MM.1S (cell line): ENCODE data around the gene ZNF469.

Source experiments
- DNase-seq: peaks from one replicate; pipeline ENCODE4 v3.0.0-alpha.2; 2015
- H2AFZ ChIP-seq: fragments of 300-600 bp; sonication (generic); 2 replicates; pipeline ENCODE4 v1.6.0; 2016; ENCODE audit warnings: antibody characterized with exemption, low read length
- H3F3A ChIP-seq: fragments of 300-600 bp; sonication (generic); 2 replicates; pipeline ENCODE4 v1.6.1; 2016; ENCODE audit warnings: mild to moderate bottlenecking, antibody characterized with exemption, low read length, moderate library complexity, mixed read lengths; ENCODE audit not compliant: insufficient read depth
- H3K27ac ChIP-seq: fragments of 300-600 bp; sonication (generic); 2 replicates; pipeline ENCODE4 v1.5.1; 2016; ENCODE audit warnings: mild to moderate bottlenecking, low read length
- H3K27me3 ChIP-seq: fragments of 300-600 bp; sonication (generic); replicated peaks from 2 replicates; pipeline ENCODE4 v1.6.0; 2016; ENCODE audit warnings: low read length; ENCODE audit not compliant: insufficient read depth
- H3K36me3 ChIP-seq: fragments of 300-600 bp; sonication (generic); replicated peaks from 2 replicates; pipeline ENCODE4 v1.6.1; 2016; ENCODE audit warnings: mild to moderate bottlenecking, low read length, mixed read lengths; ENCODE audit not compliant: insufficient read depth
- H3K4me1 ChIP-seq: fragments of 300-600 bp; sonication (generic); 2 replicates; pipeline ENCODE4 v1.6.1; 2016; ENCODE audit warnings: low read length, mixed read lengths
- H3K4me2 ChIP-seq: fragments of 300-600 bp; sonication (generic); 2 replicates; pipeline ENCODE4 v1.6.0; 2016; ENCODE audit warnings: low read depth, low read length
- H3K4me3 ChIP-seq: fragments of 300-600 bp; sonication (generic); 2 replicates; pipeline ENCODE4 v1.5.1; 2016; ENCODE audit warnings: low read length, mixed read lengths
- H3K79me2 ChIP-seq: fragments of 300-600 bp; sonication (generic); 2 replicates; pipeline ENCODE4 v1.6.1; 2016; ENCODE audit warnings: mixed run types, low read length, mixed read lengths
- H3K9ac ChIP-seq: fragments of 300-600 bp; sonication (generic); 2 replicates; pipeline ENCODE4 v1.6.1; 2016; ENCODE audit warnings: low read length, mixed read lengths
- H3K9me2 ChIP-seq: fragments of 300-600 bp; sonication (generic); replicated peaks from 2 replicates; pipeline ENCODE4 v1.6.1; 2016; ENCODE audit warnings: mild to moderate bottlenecking, low read length, mixed read lengths; ENCODE audit not compliant: insufficient read depth
- H3K9me3 ChIP-seq: fragments of 300-600 bp; sonication (generic); replicated peaks from 2 replicates; pipeline ENCODE4 v1.6.1; 2016; ENCODE audit warnings: mild to moderate bottlenecking, low read length, mixed read lengths; ENCODE audit not compliant: insufficient read depth
- H4K20me1 ChIP-seq: fragments of 300-600 bp; sonication (generic); 2 replicates; pipeline ENCODE4 v1.6.1; 2016; ENCODE audit warnings: mild to moderate bottlenecking, low read length, moderate library complexity, mixed read lengths; ENCODE audit not compliant: insufficient read depth
- EZH2 ChIP-seq: fragments of 300-600 bp; sonication (generic); optimal IDR thresholded peaks from 2 replicates; pipeline ENCODE3; 2017; ENCODE audit warnings: low read depth, mild to moderate bottlenecking, antibody characterized with exemption, low read length, mixed read lengths
- EZH2phosphoT487 ChIP-seq: fragments of 300-600 bp; sonication (generic); IDR thresholded peaks from 2 replicates; pipeline ENCODE4 v1.6.1; 2018; ENCODE audit warnings: antibody characterized with exemption, low read length
- TF ChIP-seq, protein P1 (sequence below): fragments of 300-600 bp; sonication (generic); IDR thresholded peaks from 2 replicates; pipeline ENCODE4 v1.5.1; 2016; ENCODE audit warnings: antibody characterized with exemption, low read length, mixed read lengths

ZNF469 gene

DNA sequence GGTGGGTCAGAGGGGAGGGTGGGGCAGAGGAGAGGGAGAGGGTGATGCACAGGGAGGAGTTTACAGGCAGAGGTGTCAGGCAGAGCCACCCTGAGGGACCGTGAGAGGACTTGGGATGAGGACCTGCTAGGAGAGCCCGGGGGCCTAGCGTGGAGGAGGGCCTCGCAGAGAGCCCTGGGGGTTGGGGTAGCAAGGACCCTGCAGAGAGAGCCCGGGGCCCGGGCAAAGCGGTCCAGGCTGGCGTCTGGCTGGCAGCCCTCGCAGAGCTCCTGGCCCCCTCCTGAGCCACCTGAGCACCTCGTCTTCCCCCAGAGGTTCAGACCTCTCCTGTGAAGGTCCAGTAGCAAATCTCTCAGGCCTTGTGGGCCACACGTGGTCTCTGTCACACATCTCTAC lies 42.0 kb upstream of the ZNF469 start:
- Histone ChIP-seq H3K36me3 (no peaks in the 10 kb centered on the region), H3K4me2 (no peak overlapping the region), H3K4me1 (no peaks in the 10 kb centered on the region), H4K20me1 (no peaks in the 10 kb centered on the region), H2AFZ (no peak overlapping the region), H3F3A (no peaks in the 10 kb centered on the region), H3K4me3 (no peak overlapping the region), H3K9ac (no peak overlapping the region), H3K9me2 (no peaks in the 10 kb centered on the region), H3K9me3 (no peaks in the 10 kb centered on the region), H3K79me2 (no peaks in the 10 kb centered on the region), H3K27ac (no peak overlapping the region), H3K27me3 (peaks cover 47% of the 10 kb centered on the region)
- TF ChIP-seq EZH2phosphoT487 (no peak), EZH2 (no peak)
- TF ChIP-seq, protein P1, sequence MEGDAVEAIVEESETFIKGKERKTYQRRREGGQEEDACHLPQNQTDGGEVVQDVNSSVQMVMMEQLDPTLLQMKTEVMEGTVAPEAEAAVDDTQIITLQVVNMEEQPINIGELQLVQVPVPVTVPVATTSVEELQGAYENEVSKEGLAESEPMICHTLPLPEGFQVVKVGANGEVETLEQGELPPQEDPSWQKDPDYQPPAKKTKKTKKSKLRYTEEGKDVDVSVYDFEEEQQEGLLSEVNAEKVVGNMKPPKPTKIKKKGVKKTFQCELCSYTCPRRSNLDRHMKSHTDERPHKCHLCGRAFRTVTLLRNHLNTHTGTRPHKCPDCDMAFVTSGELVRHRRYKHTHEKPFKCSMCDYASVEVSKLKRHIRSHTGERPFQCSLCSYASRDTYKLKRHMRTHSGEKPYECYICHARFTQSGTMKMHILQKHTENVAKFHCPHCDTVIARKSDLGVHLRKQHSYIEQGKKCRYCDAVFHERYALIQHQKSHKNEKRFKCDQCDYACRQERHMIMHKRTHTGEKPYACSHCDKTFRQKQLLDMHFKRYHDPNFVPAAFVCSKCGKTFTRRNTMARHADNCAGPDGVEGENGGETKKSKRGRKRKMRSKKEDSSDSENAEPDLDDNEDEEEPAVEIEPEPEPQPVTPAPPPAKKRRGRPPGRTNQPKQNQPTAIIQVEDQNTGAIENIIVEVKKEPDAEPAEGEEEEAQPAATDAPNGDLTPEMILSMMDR = no peak
- DNase-seq = no peak

DNA sequence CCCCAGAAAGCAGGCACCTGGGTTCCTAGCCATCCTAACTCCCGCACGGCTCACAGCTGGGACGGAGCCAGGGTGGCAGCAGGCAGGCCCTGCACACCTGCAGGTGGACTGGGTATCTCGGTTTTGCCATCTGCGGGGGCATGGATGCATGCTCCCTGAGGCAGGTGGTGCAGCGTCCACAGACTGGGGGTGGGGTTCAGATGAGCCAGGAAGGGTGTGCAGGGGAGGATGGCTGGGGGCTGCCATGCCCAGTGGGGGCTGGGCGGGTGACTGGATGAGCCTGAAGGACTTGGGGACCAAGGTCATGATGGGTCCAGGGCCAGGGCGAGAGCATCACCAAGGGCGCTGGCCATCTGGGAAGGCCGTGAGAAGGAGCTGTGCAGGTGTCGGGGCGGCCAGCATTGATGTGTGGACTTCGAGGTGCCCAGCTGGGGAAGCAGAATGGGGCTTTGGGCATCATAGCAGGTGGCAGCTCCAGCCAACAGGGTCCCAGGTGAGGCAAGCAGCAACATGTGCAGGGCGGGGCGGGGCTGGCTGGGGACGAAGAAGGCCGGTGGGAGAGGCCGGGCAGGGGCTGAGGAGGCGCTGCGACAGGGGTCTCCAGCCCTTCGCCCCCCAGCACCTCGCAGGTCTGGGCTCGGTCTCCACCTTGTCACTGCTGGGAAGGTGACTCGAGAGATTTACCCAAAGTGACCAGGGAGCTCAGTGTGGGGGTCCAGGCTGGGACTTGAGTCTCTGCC lies 41.0 kb upstream of the ZNF469 start:
- Histone ChIP-seq H3K4me1 (no peaks in the 10 kb centered on the region), H3K9ac (no peak overlapping the region), H3K27me3 (peaks cover 47% of the 10 kb centered on the region), H2AFZ (no peak overlapping the region), H3K79me2 (no peaks in the 10 kb centered on the region), H3K4me2 (no peak overlapping the region), H3K27ac (no peak overlapping the region), H3K36me3 (no peaks in the 10 kb centered on the region), H4K20me1 (no peaks in the 10 kb centered on the region), H3K9me3 (no peaks in the 10 kb centered on the region), H3K9me2 (no peaks in the 10 kb centered on the region), H3K4me3 (no peak overlapping the region), H3F3A (no peaks in the 10 kb centered on the region)
- DNase-seq = no peak
- TF ChIP-seq EZH2phosphoT487 = no peak
- TF ChIP-seq, protein P1 = no peak

DNA sequence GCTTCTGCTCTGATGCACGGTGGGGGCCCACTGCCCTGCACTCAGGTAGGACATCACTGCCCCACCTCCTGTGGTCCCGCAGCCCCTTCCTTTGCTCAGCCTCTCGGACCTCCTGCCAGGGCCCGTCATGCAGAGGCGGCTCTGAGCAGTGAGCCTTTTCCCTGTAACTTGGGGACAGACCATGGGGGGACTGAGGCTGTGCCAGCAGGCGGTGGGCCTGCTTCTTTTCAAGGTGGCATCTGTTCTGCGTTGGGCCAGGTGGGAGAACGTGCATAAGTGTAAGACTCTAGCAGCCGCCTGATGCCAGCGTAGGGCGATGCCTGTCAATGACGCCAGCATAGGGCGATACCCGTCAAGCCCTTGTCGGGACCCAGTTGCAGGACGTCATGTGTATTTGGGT lies 40.3 kb upstream of the ZNF469 start:
- H3K4me3 ChIP-seq = no peak overlapping the region
- H2AFZ ChIP-seq = no peak overlapping the region
- no peaks in the 10 kb centered on the region for H3K4me1 ChIP-seq
- no peaks in the 10 kb centered on the region for H3K9me3 ChIP-seq
- H3K36me3 ChIP-seq = no peaks in the 10 kb centered on the region
- no peak for DNase-seq
- no peak overlapping the region for H3K4me2 ChIP-seq
- H3F3A ChIP-seq = no peaks in the 10 kb centered on the region
- H3K27me3 ChIP-seq = peaks cover 44% of the 10 kb centered on the region
- H3K9me2 ChIP-seq = no peaks in the 10 kb centered on the region
- TF ChIP-seq, protein P1 = no peak
- TF ChIP-seq EZH2phosphoT487 (no peak), EZH2 (no peak)
- H3K79me2 ChIP-seq = no peaks in the 10 kb centered on the region
- H3K9ac ChIP-seq = no peak overlapping the region
- no peak overlapping the region for H3K27ac ChIP-seq
- H4K20me1 ChIP-seq = no peaks in the 10 kb centered on the region
